ENCODE results near the gene SMAD7. TPM values are rescaled to one million over a fixed set of nuclear protein-coding genes. Genes with fewer than 3 reads are reported as not detected.

SMAD7 gene
- total and polyA plus RNA-seq, 10 of the 15 experiments (the other 5 are each of a cell fraction or from before 2014, with no cell fraction given) = 1.3 to 22.5 (median 8.0) TPM

- TF ChIP-seq CTCF (IDR thresholded peaks at IDR 0.05 in 2 of 3, conservative IDR thresholded peaks at IDR 0.05 in 1 of 3; ENCODE audit: control insufficient read depth in 2 of 3, extremely low read depth in 1 of 3, insufficient read depth in 1 of 3, low read depth in 3 of 3, low read length in 3 of 3) = peak; percentile 38 to 51 (median 43); a peak in 5 of 6 replicates
- no peak for TF ChIP-seq EGR1 (IDR thresholded peaks at IDR 0.05; ENCODE audit: borderline replicate concordance in 1 of 2, low read depth in 2 of 2, low read length in 2 of 2)
- peak; percentile 49 for TF ChIP-seq SMC3 (IDR thresholded peaks at IDR 0.05; ENCODE audit: borderline replicate concordance, low read length)
Measured at GRCh38 chr18:48913201-48913600, 37.6 kb downstream of the SMAD7 start (continued).

GRCh38 chr18:48910972-48911545 is 39.7 kb downstream of the SMAD7 start:
- no peak overlapping the region for H3K9ac ChIP-seq (ENCODE audit: control insufficient read depth, insufficient read depth, low read length)
- in situ Hi-C loops (cut with MboI) (no loop called here), intact Hi-C loops (cut with micrococcal nuclease; ENCODE audit: unreplicated experiment) (loop anchor here (10.0 kb wide), 1 partner anchor 236 kb away; no protein-coding TSS in a partner anchor)
- H3K27ac ChIP-seq (ENCODE audit: control insufficient read depth, insufficient read depth) = no peak overlapping the region
- ChIA-PET CTCF (interaction anchor here (2.8 to 4.3 kb wide), 2 partner anchors 42 to 133 kb away, joined by 9 to 38 read pairs; no protein-coding TSS in a partner anchor), POLR2A (no interaction called here), RAD21 (ENCODE audit: unreplicated experiment) (interaction anchor here (0.8 to 2.9 kb wide), 2 partner anchors 128 to 133 kb away, joined by 3 to 22 read pairs; no protein-coding TSS in a partner anchor), SMC1A (ENCODE audit: uncharacterized antibody, unreplicated experiment) (interaction anchor here (1.7 kb wide), 1 partner anchor 133 kb away, joined by 5 read pairs; no protein-coding TSS in a partner anchor)
- no peak overlapping the region for H2AFZ ChIP-seq (ENCODE audit: control insufficient read depth, low read depth, low read length)
- WGBS (ENCODE audit: insufficient coverage, insufficient replicate concordance, low lambda C conversion rate, missing lambda C conversion rate) = 82% methylated on average over 17 of the region's 17 CpGs
- ATAC-seq (no peak), FAIRE-seq (no peak), DNase-seq (ENCODE audit: low read depth, low spot score) (no peak)
- H3K4me1 ChIP-seq (ENCODE audit: control insufficient read depth, insufficient read depth, low read length) = no peaks in the 10 kb centered on the region; the same call in 1 of the 2 replicates
- H3K9me3 ChIP-seq (replicated peaks; ENCODE audit: control insufficient read depth, insufficient read depth, low read length) = no peaks in the 10 kb centered on the region
- no peaks in the 10 kb centered on the region for H3K36me3 ChIP-seq (ENCODE audit: control insufficient read depth in 2 of 2, insufficient read depth in 2 of 2, low read length in 1 of 2)
- no peaks in the 10 kb centered on the region for H4K20me1 ChIP-seq (ENCODE audit: control insufficient read depth, insufficient read depth)
- BruUV-seq (replicated peaks) = no TSS peak
- no peaks in the 10 kb centered on the region for H3K79me2 ChIP-seq (ENCODE audit: control insufficient read depth, insufficient read depth, low read length)
- TF ChIP-seq FOXK2 (IDR thresholded peaks at IDR 0.05) (no peak), E2F4 (IDR thresholded peaks at IDR 0.05; ENCODE audit: low read depth, low read length) (no peak), CTCF (IDR thresholded peaks at IDR 0.05 in 2 of 3, conservative IDR thresholded peaks at IDR 0.05 in 1 of 3; ENCODE audit: control insufficient read depth in 2 of 3, extremely low read depth in 1 of 3, insufficient read depth in 1 of 3, low read depth in 3 of 3, low read length in 3 of 3) (no peak), NR2C2 (IDR thresholded peaks at IDR 0.05; ENCODE audit: borderline replicate concordance, control insufficient read depth, insufficient read length, low read depth) (no peak), BCLAF1 (IDR thresholded peaks at IDR 0.05) (no peak), EZH2 (IDR thresholded peaks at IDR 0.05; ENCODE audit: borderline replicate concordance, control insufficient read depth, low read depth, low read length) (no peak), RUNX3 (IDR thresholded peaks at IDR 0.05; ENCODE audit: low read length) (no peak), CHD4 (IDR thresholded peaks at IDR 0.05) (no peak), NBN (IDR thresholded peaks at IDR 0.05) (no peak)
- H3K4me3 ChIP-seq = no peak overlapping the region
- H3K4me2 ChIP-seq (ENCODE audit: control insufficient read depth, insufficient read depth) = no peak overlapping the region
- no peaks in the 10 kb centered on the region for H3K27me3 ChIP-seq (replicated peaks in 1 of 2; ENCODE audit: control insufficient read depth in 2 of 2, insufficient read depth in 2 of 2, low read length in 1 of 2)
